A549 treated with GW870086 at 1 μM for 4 hours (cell line): ENCODE measurements around the gene C17orf100. TPM values are rescaled to one million over a fixed set of nuclear protein-coding genes. Genes with fewer than 3 reads are reported as not detected.

Source experiments
- total RNA-seq: library from RNA; stranded (reverse); fragments of 200-300 nt; extraction: Qiagen RNA extraction; gene quantifications from 5 replicates; pipeline ENCODE4 v1.2.3, GENCODE V29; 2022; ENCODE audit warnings: low read depth

Gene C17orf100
- 1.8 to 2.9 TPM (median 2.5 TPM) in 5 replicates for total RNA-seq

DNA sequence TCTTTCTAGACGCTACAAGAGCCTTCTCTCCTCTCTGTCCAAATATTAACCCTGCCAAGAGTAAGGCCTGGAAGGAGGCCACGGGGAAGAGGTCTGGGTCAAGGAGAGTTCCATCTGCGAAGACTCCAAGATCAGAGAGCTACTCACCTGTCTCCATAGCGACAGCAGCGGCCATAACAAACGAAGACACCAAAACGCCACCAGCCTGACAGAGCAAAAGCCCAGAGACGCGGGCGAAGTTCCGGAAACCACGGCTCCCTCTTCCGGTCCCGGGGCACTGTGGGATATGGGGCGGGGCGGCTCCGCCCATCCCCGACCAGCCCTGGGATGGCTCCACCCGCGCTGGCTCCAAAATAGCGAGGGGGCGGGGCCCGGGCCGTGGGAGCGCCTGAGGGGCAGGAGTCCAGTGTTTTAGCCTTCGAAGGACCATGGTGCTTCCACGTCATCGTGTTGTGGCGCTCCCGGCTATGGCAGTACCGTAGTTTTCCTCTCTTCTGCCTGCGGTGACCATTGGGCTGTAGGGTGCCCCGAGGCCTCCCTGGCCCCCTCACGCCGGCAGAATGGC is at the start of gene C17orf100, which contains the start of gene MED31:
Gene C17orf100, plus strand, starts transcription at position 409 of the 565 bp plus-strand sequence. Its CDS starts 152 bp downstream, at position 561.
Gene MED31, minus strand, starts transcription at position 252 of the 565 bp plus-strand sequence. Its CDS starts 77 bp downstream, at position 175.

DNA sequence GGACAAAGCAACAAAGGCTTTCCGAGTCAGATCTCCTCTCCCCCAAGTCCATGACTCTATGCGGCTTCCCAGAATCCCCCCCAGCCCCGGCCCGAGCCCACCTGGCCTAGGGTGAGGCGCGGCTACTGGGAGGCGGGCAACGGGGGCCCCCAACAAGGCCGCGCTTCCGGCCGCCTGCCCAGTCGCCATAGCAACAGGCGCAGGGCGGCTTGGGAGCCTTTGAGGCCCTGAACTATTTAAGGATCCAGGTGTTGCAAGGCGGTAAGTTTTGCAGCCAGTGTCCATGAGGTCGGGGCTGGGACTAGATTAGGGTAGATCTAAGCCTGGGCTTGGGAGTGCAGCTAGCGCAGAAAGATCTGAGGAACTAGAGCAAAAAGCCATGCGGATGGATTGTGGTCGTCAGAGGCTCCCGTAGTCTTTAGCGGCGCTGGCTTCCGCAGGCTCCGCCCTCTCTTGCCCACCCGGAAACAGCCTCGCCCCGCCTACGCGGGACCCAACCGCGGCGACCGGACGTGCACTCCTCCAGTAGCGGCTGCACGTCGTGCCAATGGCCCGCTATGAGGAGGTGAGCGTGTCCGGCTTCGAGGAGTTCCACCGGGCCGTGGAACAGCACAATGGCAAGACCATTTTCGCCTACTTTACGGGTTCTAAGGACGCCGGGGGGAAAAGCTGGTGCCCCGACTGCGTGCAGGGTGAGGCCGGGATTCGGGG is 10.9 kb upstream of the C17orf100 start, which contains the start of the genes KIAA0753 and TXNDC17:
Gene KIAA0753, minus strand, starts transcription at position 176 of the 711 bp plus-strand sequence. CDS start 5,608 bp downstream, outside the sequence.
Gene TXNDC17, plus strand, starts transcription at position 525 of the 711 bp plus-strand sequence. Its CDS starts 23 bp downstream, at position 548.

Other genes with a start within 250 kb of the C17orf100 start
- gene AIPL1, start 216.6 kb upstream of the C17orf100 start, total RNA-seq, result 0.05 TPM in 1 of 5 replicates, not detected in the others
- 40.3 to 52.0 TPM (median 48.4 TPM) in 5 replicates for gene PIMREG, start 207.3 kb upstream of the C17orf100 start, total RNA-seq
- gene PITPNM3, start 95.2 kb upstream of the C17orf100 start, total RNA-seq, result 1.8 to 2.5 TPM (median 2.1 TPM) in 5 replicates
- 16.9 to 23.2 TPM (median 18.6 TPM) in 5 replicates for gene KIAA0753, start 11.1 kb upstream of the C17orf100 start, total RNA-seq
- 388 to 481 TPM (median 445 TPM) in 5 replicates for gene TXNDC17, start 10.7 kb upstream of the C17orf100 start, total RNA-seq
- gene MED31, start 157 bp upstream of the C17orf100 start, total RNA-seq, result 20.9 to 33.1 TPM (median 31.0 TPM) in 5 replicates
- gene SLC13A5, start 61.6 kb downstream of the C17orf100 start, total RNA-seq, result 0.20 to 0.30 TPM (median 0.25 TPM) in 4 of 5 replicates, not detected in the other
- gene XAF1, start 104.3 kb downstream of the C17orf100 start, total RNA-seq, result not detected in 5 replicates
- gene FBXO39, start 124.5 kb downstream of the C17orf100 start, total RNA-seq, result not detected in 5 replicates
- gene TEKT1, start 180.0 kb downstream of the C17orf100 start, total RNA-seq, result 0.03 to 0.05 TPM in 2 of 5 replicates, not detected in the others